B cell (primary cell): Measurements from ENCODE around the gene SCFD1.

ENCODE experiments used
- CTCF ChIP-seq: fragments of 200-600 bp; IDR thresholded peaks from one replicate; pipeline ENCODE4 v1.8.0; 2022; ENCODE audit warnings: antibody characterized with exemption, mild to moderate bottlenecking
- EZH2 ChIP-seq: IDR thresholded peaks from 2 replicates; pipeline ENCODE4 v1.6.1; 2012; ENCODE audit warnings: borderline replicate concordance, low read depth, mild to moderate bottlenecking, moderate library complexity, low read length; ENCODE audit not compliant: insufficient read depth, poor library complexity, severe bottlenecking

- TF ChIP-seq CTCF (no peak), EZH2 (no peak)
These were observed 157.1 kb downstream of the SCFD1 start for GRCh38 chr14:30779210-30779609.
